DMS79 (cell line): ENCODE results near the gene INO80B.
"Not testable (repeated sequence)": the region's sequence is repeated elsewhere in the genome, so short reads cannot be mapped to it uniquely, and the experiment has no call there.

Experiments used
- DNase-seq: peaks from one replicate; lab custom pipeline; 2025; lab: John Stamatoyannopoulos, UW

INO80B gene

GRCh38 chr2:74426181-74426758, 28.6 kb upstream of the INO80B start:
- no peak for DNase-seq

- no peak for DNase-seq
These were observed 27.3 kb upstream of the INO80B start for GRCh38 chr2:74427551-74427950.

GRCh38 chr2:74428675-74429074, 26.2 kb upstream of the INO80B start:
- no peak for DNase-seq

- no peak for DNase-seq
These were observed 25.1 kb upstream of the INO80B start for GRCh38 chr2:74429487-74430451.

GRCh38 chr2:74430502-74430901, 24.4 kb upstream of the INO80B start:
- DNase-seq: no peak

- no peak for DNase-seq
These were observed 18.6 kb upstream of the INO80B start for GRCh38 chr2:74436111-74436805.

- no peak for DNase-seq
These were observed 17.8 kb upstream of the INO80B start for GRCh38 chr2:74436848-74437695.

GRCh38 chr2:74438248-74438647, 16.6 kb upstream of the INO80B start:
- no peak for DNase-seq

- DNase-seq: no peak
These were observed 15.5 kb upstream of the INO80B start for GRCh38 chr2:74439373-74439772.

- no peak for DNase-seq
These were observed 15.0 kb upstream of the INO80B start for GRCh38 chr2:74439803-74440377.

GRCh38 chr2:74440378-74441169, 14.3 kb upstream of the INO80B start:
- peak; percentile 84 for DNase-seq

- no peak for DNase-seq
These were observed 13.7 kb upstream of the INO80B start for GRCh38 chr2:74441170-74441689.

- DNase-seq: no peak
These were observed 13.0 kb upstream of the INO80B start, which contains the start of gene RTKN for GRCh38 chr2:74441690-74442482. RTKN (minus strand) TSS chr2:74441937; CDS start chr2:74441816, 121 bp downstream.

- DNase-seq: not testable (repeated sequence)
These were observed 12.2 kb upstream of the INO80B start for GRCh38 chr2:74442483-74443297.

GRCh38 chr2:74444498-74445318, 10.2 kb upstream of the INO80B start:
- DNase-seq: no peak

GRCh38 chr2:74447230-74447999, 7.5 kb upstream of the INO80B start:
- DNase-seq: no peak

- DNase-seq: no peak
These were observed 6.1 kb upstream of the INO80B start for GRCh38 chr2:74448771-74449170.
